ENCODE measurements around the gene DCPS. TPM values are rescaled to one million over a fixed set of nuclear protein-coding genes. Genes with fewer than 3 reads are reported as not detected.
"Not testable (repeated sequence)": the region's sequence is repeated elsewhere in the genome, so short reads cannot be mapped to it uniquely, and the experiment has no call there.

DCPS gene
- total RNA-seq, 1 experiment from 2014 or later: 26.2 TPM

- TF ChIP-seq ZNF281 (CRISPR knock-in tag; IDR thresholded peaks at IDR 0.05): no peak
- TF ChIP-seq ESRRA (CRISPR knock-in tag; IDR thresholded peaks at IDR 0.05; ENCODE audit: borderline replicate concordance): no peak
- TF ChIP-seq RELA (CRISPR knock-in tag; IDR thresholded peaks at IDR 0.05; ENCODE audit: borderline replicate concordance): no peak
Observed at GRCh38 chr11:126384449-126385070, 80.7 kb downstream of the DCPS start (continued).

- TF ChIP-seq ZBTB21 (CRISPR knock-in tag; IDR thresholded peaks at IDR 0.05; ENCODE audit: borderline replicate concordance): no peak
- no peak for TF ChIP-seq MLX (CRISPR knock-in tag; IDR thresholded peaks at IDR 0.05)
- TF ChIP-seq STAT6 (CRISPR knock-in tag; conservative IDR thresholded peaks at IDR 0.05; ENCODE audit: low read depth): no peak
- TF ChIP-seq GTF2I (CRISPR knock-in tag; conservative IDR thresholded peaks at IDR 0.05): no peak
- no peak for TF ChIP-seq JUN (CRISPR knock-in tag; IDR thresholded peaks at IDR 0.05)
- TF ChIP-seq, protein P1, sequence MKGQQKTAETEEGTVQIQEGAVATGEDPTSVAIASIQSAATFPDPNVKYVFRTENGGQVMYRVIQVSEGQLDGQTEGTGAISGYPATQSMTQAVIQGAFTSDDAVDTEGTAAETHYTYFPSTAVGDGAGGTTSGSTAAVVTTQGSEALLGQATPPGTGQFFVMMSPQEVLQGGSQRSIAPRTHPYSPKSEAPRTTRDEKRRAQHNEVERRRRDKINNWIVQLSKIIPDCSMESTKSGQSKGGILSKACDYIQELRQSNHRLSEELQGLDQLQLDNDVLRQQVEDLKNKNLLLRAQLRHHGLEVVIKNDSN (CRISPR knock-in tag; IDR thresholded peaks at IDR 0.05): no peak
- no peak for TF ChIP-seq NFATC4 (CRISPR knock-in tag; IDR thresholded peaks at IDR 0.05)
- TF ChIP-seq ZNF232 (CRISPR knock-in tag; IDR thresholded peaks at IDR 0.05): no peak
- TF ChIP-seq ZNF317 (CRISPR knock-in tag; IDR thresholded peaks at IDR 0.05; ENCODE audit: borderline replicate concordance, low read depth): no peak
- TF ChIP-seq KAT7 (CRISPR knock-in tag; IDR thresholded peaks at IDR 0.05; ENCODE audit: borderline replicate concordance): no peak
- TF ChIP-seq NFE2L1 (CRISPR knock-in tag; IDR thresholded peaks at IDR 0.05): no peak
- TF ChIP-seq SP1 (CRISPR knock-in tag; conservative IDR thresholded peaks at IDR 0.05): no peak
- TF ChIP-seq, protein P2, sequence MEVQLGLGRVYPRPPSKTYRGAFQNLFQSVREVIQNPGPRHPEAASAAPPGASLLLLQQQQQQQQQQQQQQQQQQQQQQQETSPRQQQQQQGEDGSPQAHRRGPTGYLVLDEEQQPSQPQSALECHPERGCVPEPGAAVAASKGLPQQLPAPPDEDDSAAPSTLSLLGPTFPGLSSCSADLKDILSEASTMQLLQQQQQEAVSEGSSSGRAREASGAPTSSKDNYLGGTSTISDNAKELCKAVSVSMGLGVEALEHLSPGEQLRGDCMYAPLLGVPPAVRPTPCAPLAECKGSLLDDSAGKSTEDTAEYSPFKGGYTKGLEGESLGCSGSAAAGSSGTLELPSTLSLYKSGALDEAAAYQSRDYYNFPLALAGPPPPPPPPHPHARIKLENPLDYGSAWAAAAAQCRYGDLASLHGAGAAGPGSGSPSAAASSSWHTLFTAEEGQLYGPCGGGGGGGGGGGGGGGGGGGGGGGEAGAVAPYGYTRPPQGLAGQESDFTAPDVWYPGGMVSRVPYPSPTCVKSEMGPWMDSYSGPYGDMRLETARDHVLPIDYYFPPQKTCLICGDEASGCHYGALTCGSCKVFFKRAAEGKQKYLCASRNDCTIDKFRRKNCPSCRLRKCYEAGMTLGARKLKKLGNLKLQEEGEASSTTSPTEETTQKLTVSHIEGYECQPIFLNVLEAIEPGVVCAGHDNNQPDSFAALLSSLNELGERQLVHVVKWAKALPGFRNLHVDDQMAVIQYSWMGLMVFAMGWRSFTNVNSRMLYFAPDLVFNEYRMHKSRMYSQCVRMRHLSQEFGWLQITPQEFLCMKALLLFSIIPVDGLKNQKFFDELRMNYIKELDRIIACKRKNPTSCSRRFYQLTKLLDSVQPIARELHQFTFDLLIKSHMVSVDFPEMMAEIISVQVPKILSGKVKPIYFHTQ (CRISPR knock-in tag; IDR thresholded peaks at IDR 0.05): no peak
- no peaks in the 10 kb centered on the region for H3K27me3 Mint-ChIP-seq (ENCODE audit: low read depth)
- peaks cover 16% of the 10 kb centered on the region for H3K4me1 Mint-ChIP-seq
- no peak overlapping the region for H3K4me3 Mint-ChIP-seq
- DNase-seq (ENCODE audit: low spot score) (no peak), ATAC-seq (no peak)
- H3K27ac Mint-ChIP-seq: peak overlapping the region; percentile 80; the same call in 1 of the 2 replicates
- POLR2A ChIA-PET: no interaction called here
- CTCF ChIA-PET: interaction anchor here (1.0 kb wide), 1 partner anchor 75 kb away, joined by 3 read pairs; no protein-coding TSS in a partner anchor
- no peaks in the 10 kb centered on the region for H3K36me3 Mint-ChIP-seq
- H3K9me3 Mint-ChIP-seq: no peaks in the 10 kb centered on the region
Observed at GRCh38 chr11:126385991-126386728, 82.3 kb downstream of the DCPS start.

DNA sequence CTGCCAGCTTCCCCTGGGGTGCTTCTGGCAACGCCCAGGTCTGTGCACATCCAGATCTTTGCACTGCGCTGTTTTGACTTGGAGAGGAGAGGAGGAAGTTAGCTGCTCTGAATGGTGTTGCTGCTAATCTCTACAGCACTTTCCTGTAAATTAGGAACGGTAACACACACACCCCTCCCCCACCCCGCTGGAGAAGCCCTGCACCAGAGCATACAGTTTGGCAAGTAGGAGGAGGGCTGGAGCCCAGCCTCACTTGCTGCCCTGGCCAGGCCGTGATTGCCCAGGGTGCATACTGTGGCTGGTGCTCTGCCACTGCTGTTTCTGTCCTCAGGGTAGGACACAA lies 82.8 kb downstream of the DCPS start:
- H3K4me1 Mint-ChIP-seq: peaks cover 20% of the 10 kb centered on the region
- H3K4me3 Mint-ChIP-seq; H3K27me3 Mint-ChIP-seq (ENCODE audit: low read depth); POLR2A ChIA-PET; H3K9me3 Mint-ChIP-seq; H3K36me3 Mint-ChIP-seq: not testable (repeated sequence)
- CTCF ChIA-PET: interaction anchor here (1.0 kb wide), 1 partner anchor 76 kb away, joined by 3 read pairs; no protein-coding TSS in a partner anchor
- peak; percentile 26 for DNase-seq (ENCODE audit: low spot score)
- peak; percentile 61 for ATAC-seq
- H3K27ac Mint-ChIP-seq: peak overlapping the region; percentile 80; the same call in 1 of the 2 replicates
